BE2C (cell line): ENCODE measurements around the gene OLFM1.
"Not testable (repeated sequence)": the region's sequence is repeated elsewhere in the genome, so short reads cannot be mapped to it uniquely, and the experiment has no call there.

Experiments
- DNase-seq: peaks from one replicate; pipeline ENCODE4 v3.0.0-alpha.2; 2020
- H3K27me3 ChIP-seq: fragments of 250-450 bp; sonication (Bioruptor Pico); 2 replicates; pipeline ENCODE4 v1.5.1; 2020; ENCODE audit warnings: mild to moderate bottlenecking
- H3K36me3 ChIP-seq: fragments of 250-450 bp; sonication (Bioruptor Pico); 2 replicates; pipeline ENCODE4 v1.5.1; 2020; ENCODE audit warnings: mild to moderate bottlenecking
- H3K4me1 ChIP-seq: fragments of 250-450 bp; sonication (Bioruptor Pico); 2 replicates; pipeline ENCODE4 v1.5.1; 2020
- H3K4me3 ChIP-seq: 2 replicates; pipeline ENCODE4 v1.5.1; 2011; ENCODE audit warnings: low read depth, low read length
- H3K9me3 ChIP-seq: fragments of 250-450 bp; sonication (Bioruptor Pico); 2 replicates; pipeline ENCODE4 v1.5.1; 2020
- TF ChIP-seq, protein P1 (sequence below): IDR thresholded peaks from 2 replicates; pipeline ENCODE4 v1.5.1; 2012; ENCODE audit warnings: mild to moderate bottlenecking, low read depth, low read length

The OLFM1 gene

DNA sequence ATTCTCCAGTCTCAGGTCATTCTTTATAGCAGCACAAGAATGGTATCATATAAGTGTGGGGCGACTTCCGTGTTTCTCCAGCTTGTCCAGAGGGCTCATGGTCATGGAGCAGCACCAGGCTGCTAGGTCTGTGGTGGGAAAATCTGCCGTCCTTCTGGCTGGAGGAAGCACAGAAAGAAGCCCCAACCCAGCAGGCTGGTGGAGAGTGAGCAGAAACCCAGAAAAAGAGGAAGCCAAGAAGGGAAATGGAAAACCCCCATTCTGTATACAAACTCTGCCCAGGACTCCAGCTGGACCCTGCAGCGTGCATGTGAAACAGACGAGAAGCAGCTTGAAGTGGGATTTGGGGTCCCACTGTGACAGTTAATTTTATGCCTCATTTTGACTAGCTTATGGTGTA, 34.3 kb upstream of the OLFM1 start:
- H3K4me3 ChIP-seq, result no peak overlapping the region
- TF ChIP-seq, protein P1, sequence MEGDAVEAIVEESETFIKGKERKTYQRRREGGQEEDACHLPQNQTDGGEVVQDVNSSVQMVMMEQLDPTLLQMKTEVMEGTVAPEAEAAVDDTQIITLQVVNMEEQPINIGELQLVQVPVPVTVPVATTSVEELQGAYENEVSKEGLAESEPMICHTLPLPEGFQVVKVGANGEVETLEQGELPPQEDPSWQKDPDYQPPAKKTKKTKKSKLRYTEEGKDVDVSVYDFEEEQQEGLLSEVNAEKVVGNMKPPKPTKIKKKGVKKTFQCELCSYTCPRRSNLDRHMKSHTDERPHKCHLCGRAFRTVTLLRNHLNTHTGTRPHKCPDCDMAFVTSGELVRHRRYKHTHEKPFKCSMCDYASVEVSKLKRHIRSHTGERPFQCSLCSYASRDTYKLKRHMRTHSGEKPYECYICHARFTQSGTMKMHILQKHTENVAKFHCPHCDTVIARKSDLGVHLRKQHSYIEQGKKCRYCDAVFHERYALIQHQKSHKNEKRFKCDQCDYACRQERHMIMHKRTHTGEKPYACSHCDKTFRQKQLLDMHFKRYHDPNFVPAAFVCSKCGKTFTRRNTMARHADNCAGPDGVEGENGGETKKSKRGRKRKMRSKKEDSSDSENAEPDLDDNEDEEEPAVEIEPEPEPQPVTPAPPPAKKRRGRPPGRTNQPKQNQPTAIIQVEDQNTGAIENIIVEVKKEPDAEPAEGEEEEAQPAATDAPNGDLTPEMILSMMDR, result no peak
- no peaks in the 10 kb centered on the region for H3K36me3 ChIP-seq
- no peaks in the 10 kb centered on the region; the same call in 1 of the 2 replicates for H3K4me1 ChIP-seq
- no peak for DNase-seq
- H3K9me3 ChIP-seq, result no peaks in the 10 kb centered on the region
- no peaks in the 10 kb centered on the region for H3K27me3 ChIP-seq

- Histone ChIP-seq H3K4me1 (no peaks in the 10 kb centered on the region), H3K27me3 (no peaks in the 10 kb centered on the region), H3K9me3 (no peaks in the 10 kb centered on the region), H3K36me3 (no peaks in the 10 kb centered on the region), H3K4me3 (no peak overlapping the region)
- TF ChIP-seq, protein P1, result no peak
- DNase-seq, result no peak
These were observed 32.3 kb upstream of the OLFM1 start for GRCh38 chr9:135055181-135055580.

DNA sequence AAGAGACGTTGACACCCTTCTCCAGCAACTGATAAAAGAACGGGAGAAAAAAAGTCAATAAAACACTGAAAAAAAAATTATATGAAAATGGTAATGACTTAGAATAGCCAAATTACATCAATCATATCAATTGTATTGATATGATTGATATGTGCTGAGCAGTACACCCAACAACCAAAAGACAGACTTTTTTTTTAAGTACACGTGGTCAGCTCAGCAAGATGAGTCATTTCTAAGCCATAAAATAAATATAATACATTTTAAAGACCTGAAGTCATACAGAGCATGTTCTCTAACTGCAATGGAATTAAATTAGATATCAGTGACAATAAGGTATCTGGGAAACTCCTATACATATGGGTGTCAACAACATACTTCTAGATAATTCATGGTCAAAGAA, 30.9 kb upstream of the OLFM1 start:
- DNase-seq, result no peak
- no peak overlapping the region for H3K4me3 ChIP-seq
- H3K27me3 ChIP-seq, result no peaks in the 10 kb centered on the region
- H3K4me1 ChIP-seq, result no peaks in the 10 kb centered on the region
- no peaks in the 10 kb centered on the region for H3K9me3 ChIP-seq
- no peaks in the 10 kb centered on the region for H3K36me3 ChIP-seq
- TF ChIP-seq, protein P1, result no peak

DNA sequence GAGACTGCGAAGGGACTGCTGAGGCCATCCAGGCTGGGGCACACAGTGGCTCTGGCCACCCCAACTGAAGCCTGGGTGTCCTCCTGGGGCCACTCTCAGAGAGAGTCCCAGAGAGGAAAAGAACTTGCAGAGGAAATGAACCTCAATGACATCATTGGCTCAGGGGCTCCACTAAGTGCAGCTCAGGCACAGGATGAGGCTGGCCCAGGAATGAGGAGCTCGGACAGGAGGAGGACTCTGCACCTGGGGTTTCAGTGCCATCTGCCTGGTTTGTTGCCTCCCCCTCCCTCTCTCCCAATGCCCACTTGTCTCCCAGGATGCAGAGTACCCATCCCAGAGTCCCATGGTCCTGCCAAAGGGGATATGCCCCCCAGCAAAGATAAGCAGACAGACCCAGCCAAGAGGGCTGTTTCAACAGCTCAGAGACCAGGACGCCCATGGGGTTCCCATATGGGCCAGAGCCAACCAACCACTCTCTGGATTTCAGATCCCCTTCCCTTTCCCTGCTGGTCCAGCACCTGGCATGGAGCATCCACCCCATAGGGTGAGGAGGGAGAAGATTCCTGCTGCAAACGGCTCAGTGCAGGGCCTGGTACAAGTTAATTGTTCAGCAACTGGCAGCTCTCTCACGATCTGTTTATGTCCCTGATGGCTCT, 26.9 kb upstream of the OLFM1 start:
- TF ChIP-seq, protein P1, result no peak
- Histone ChIP-seq H3K9me3 (no peaks in the 10 kb centered on the region; the same call in 1 of the 2 replicates), H3K27me3 (no peaks in the 10 kb centered on the region), H3K4me3 (no peak overlapping the region), H3K4me1 (no peaks in the 10 kb centered on the region), H3K36me3 (no peaks in the 10 kb centered on the region)
- peak; percentile 8 for DNase-seq

- TF ChIP-seq, protein P1, result no peak
- Histone ChIP-seq H3K9me3 (no peaks in the 10 kb centered on the region; the same call in 1 of the 2 replicates), H3K27me3 (no peaks in the 10 kb centered on the region), H3K4me3 (no peak overlapping the region), H3K4me1 (no peaks in the 10 kb centered on the region), H3K36me3 (no peaks in the 10 kb centered on the region)
- DNase-seq, result peak; percentile 1
These were observed 26.0 kb upstream of the OLFM1 start for GRCh38 chr9:135061441-135061840.

GRCh38 chr9:135062254-135062653, 25.2 kb upstream of the OLFM1 start:
- no peaks in the 10 kb centered on the region for H3K27me3 ChIP-seq
- H3K4me1 ChIP-seq, result no peaks in the 10 kb centered on the region
- TF ChIP-seq, protein P1, result no peak
- H3K9me3 ChIP-seq, result no peaks in the 10 kb centered on the region; the same call in 1 of the 2 replicates
- no peak overlapping the region for H3K4me3 ChIP-seq
- H3K36me3 ChIP-seq, result no peaks in the 10 kb centered on the region
- DNase-seq, result no peak

GRCh38 chr9:135063466-135063865, 24.0 kb upstream of the OLFM1 start:
- not testable (repeated sequence) for H3K27me3 ChIP-seq, H3K4me3 ChIP-seq, H3K4me1 ChIP-seq, H3K9me3 ChIP-seq, H3K36me3 ChIP-seq
- peak; percentile 1 for DNase-seq

GRCh38 chr9:135063888-135064287, 23.6 kb upstream of the OLFM1 start:
- not testable (repeated sequence) for H3K27me3 ChIP-seq, H3K36me3 ChIP-seq, H3K4me3 ChIP-seq, H3K9me3 ChIP-seq, H3K4me1 ChIP-seq
- DNase-seq, result peak; percentile 0
